ENCODE results near the gene CAV1.

DNA sequence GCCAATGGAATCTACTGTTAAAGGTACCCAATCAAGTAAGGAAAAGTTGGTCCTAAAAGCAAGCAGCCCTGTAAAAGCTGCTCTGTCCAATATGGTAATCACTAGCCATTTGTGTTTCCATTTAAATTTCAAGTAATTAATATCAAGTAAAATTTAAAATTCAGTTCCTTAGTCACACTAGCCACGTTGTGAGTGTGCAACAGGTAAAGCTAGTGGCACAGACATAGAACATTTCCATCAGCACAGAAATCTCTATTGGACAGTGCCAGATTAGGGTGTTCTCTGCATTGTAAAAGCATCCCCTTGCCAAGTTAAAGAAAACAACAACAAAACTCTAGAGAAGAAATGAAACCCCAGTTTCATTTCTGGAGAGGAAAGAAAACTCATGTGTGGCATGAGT, 4.4 kb downstream of the CAV1 start:
- no peak for TF ChIP-seq POLR2A (IDR thresholded peaks at IDR 0.05)
- TF ChIP-seq, protein P1, sequence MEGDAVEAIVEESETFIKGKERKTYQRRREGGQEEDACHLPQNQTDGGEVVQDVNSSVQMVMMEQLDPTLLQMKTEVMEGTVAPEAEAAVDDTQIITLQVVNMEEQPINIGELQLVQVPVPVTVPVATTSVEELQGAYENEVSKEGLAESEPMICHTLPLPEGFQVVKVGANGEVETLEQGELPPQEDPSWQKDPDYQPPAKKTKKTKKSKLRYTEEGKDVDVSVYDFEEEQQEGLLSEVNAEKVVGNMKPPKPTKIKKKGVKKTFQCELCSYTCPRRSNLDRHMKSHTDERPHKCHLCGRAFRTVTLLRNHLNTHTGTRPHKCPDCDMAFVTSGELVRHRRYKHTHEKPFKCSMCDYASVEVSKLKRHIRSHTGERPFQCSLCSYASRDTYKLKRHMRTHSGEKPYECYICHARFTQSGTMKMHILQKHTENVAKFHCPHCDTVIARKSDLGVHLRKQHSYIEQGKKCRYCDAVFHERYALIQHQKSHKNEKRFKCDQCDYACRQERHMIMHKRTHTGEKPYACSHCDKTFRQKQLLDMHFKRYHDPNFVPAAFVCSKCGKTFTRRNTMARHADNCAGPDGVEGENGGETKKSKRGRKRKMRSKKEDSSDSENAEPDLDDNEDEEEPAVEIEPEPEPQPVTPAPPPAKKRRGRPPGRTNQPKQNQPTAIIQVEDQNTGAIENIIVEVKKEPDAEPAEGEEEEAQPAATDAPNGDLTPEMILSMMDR (IDR thresholded peaks at IDR 0.05), result no peak

Measured in testis (tissue), 2 donors.